PFSK-1 (cell line): ENCODE data around the gene VPS16.

Source experiments
- FOXP2 ChIP-seq: optimal IDR thresholded peaks from 2 replicates; pipeline ENCODE3; 2011; ENCODE audit warnings: borderline replicate concordance, control low read depth, inconsistent platforms; ENCODE audit not compliant: insufficient read depth; ENCODE audit errors: extremely low read length, extremely low read depth
- POLR2AphosphoS5 ChIP-seq: IDR thresholded peaks from 2 replicates; pipeline ENCODE4 v1.6.1; 2012; ENCODE audit warnings: low read depth, mild to moderate bottlenecking, control low read depth, low read length, moderate library complexity
- SIN3A ChIP-seq: IDR thresholded peaks from 2 replicates; pipeline ENCODE4 v1.6.1; 2012; ENCODE audit warnings: mild to moderate bottlenecking, low read length, moderate library complexity, borderline replicate concordance; ENCODE audit not compliant: insufficient read depth
- TAF1 ChIP-seq: IDR thresholded peaks from 2 replicates; pipeline ENCODE4 v1.6.1; 2012; ENCODE audit warnings: low read length, control low read depth, borderline replicate concordance; ENCODE audit not compliant: insufficient read depth
- TF ChIP-seq, protein P1 (sequence below), 2 experiments: IDR thresholded peaks; 2 replicates each; pipeline versions ENCODE4 v1.6.1 to v1.8.0; 2011 to 2012; ENCODE audit warnings: low read depth in 2 of 2, low read length in 2 of 2, control low read depth in 1 of 2, inconsistent platforms in 1 of 2, mild to moderate bottlenecking in 1 of 2, moderate library complexity in 1 of 2; ENCODE audit not compliant: insufficient read depth in 1 of 2

DNA sequence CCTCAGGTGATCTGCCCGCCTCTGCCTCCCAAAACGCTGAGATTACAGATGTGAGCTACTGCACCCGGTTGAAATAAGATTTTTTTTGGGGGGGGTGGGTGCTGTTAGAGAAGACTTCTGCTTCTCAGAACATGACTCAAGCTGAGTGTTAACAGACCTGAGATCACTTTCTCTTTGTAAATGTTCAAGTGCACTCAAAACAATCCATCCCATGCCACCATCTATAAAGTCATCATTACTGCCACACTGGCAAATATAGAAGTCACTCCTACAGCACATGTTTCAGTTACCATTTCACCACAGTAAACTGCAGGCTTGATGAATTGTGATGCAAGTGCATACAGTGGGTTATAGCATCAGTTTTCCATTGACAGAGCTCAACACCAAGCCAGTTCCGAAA is 9.0 kb downstream of the VPS16 start:
- TF ChIP-seq POLR2AphosphoS5 (no peak), TAF1 (no peak), SIN3A (no peak), FOXP2 (no peak)
- TF ChIP-seq, protein P1, sequence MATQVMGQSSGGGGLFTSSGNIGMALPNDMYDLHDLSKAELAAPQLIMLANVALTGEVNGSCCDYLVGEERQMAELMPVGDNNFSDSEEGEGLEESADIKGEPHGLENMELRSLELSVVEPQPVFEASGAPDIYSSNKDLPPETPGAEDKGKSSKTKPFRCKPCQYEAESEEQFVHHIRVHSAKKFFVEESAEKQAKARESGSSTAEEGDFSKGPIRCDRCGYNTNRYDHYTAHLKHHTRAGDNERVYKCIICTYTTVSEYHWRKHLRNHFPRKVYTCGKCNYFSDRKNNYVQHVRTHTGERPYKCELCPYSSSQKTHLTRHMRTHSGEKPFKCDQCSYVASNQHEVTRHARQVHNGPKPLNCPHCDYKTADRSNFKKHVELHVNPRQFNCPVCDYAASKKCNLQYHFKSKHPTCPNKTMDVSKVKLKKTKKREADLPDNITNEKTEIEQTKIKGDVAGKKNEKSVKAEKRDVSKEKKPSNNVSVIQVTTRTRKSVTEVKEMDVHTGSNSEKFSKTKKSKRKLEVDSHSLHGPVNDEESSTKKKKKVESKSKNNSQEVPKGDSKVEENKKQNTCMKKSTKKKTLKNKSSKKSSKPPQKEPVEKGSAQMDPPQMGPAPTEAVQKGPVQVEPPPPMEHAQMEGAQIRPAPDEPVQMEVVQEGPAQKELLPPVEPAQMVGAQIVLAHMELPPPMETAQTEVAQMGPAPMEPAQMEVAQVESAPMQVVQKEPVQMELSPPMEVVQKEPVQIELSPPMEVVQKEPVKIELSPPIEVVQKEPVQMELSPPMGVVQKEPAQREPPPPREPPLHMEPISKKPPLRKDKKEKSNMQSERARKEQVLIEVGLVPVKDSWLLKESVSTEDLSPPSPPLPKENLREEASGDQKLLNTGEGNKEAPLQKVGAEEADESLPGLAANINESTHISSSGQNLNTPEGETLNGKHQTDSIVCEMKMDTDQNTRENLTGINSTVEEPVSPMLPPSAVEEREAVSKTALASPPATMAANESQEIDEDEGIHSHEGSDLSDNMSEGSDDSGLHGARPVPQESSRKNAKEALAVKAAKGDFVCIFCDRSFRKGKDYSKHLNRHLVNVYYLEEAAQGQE (IDR thresholded peaks at IDR 0.05; ENCODE audit: insufficient read depth in 1 of 2, low read depth in 2 of 2, low read length in 2 of 2), result no peak
